Coronary artery (tissue), 2 donors: ENCODE measurements around the gene DIPK1C.

Experiments used
- DNase-seq: peaks from one replicate; pipeline ENCODE4 v3.0.0-alpha.2; 2017; ENCODE audit warnings: low spot score
- H3K27ac ChIP-seq, 2 donors: fragments of 200-600 bp; sonication (generic); one replicate each; pipeline ENCODE4 v1.5.1; 2016 to 2019
- H3K4me3 ChIP-seq: fragments of 200-600 bp; sonication (generic); 2 replicates; pipeline ENCODE4 v1.5.1; 2016; ENCODE audit warnings: mild to moderate bottlenecking, moderate library complexity
- TF ChIP-seq, protein P1 (sequence below): fragments of 200-600 bp; sonication (generic); IDR thresholded peaks from one replicate; pipeline ENCODE4 v1.5.1; 2019; ENCODE audit warnings: antibody characterized with exemption

Gene DIPK1C

DNA sequence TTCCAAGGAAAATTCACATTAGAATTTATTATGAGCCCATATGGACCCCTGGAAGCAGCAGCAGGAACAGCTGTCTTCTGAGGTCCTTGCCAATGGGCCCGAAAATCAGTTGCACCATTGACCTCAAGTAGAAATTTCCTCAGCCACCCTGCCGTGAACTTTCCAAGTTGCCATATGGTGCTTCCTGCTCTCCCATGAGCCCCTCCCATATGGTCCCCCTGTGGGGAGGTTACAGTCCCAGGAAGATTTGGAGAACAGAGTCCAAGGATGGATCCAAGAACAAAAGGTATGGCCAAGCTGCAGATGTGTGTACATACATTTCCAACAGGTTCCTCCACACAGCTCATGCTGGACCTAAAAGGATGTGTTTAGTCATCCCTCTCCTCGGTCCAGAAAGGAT, 34.6 kb downstream of the DIPK1C start:
- TF ChIP-seq, protein P1, sequence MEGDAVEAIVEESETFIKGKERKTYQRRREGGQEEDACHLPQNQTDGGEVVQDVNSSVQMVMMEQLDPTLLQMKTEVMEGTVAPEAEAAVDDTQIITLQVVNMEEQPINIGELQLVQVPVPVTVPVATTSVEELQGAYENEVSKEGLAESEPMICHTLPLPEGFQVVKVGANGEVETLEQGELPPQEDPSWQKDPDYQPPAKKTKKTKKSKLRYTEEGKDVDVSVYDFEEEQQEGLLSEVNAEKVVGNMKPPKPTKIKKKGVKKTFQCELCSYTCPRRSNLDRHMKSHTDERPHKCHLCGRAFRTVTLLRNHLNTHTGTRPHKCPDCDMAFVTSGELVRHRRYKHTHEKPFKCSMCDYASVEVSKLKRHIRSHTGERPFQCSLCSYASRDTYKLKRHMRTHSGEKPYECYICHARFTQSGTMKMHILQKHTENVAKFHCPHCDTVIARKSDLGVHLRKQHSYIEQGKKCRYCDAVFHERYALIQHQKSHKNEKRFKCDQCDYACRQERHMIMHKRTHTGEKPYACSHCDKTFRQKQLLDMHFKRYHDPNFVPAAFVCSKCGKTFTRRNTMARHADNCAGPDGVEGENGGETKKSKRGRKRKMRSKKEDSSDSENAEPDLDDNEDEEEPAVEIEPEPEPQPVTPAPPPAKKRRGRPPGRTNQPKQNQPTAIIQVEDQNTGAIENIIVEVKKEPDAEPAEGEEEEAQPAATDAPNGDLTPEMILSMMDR, result no peak
- Histone ChIP-seq H3K4me3 (no peak overlapping the region), H3K27ac (no peak overlapping the region)
- no peak for DNase-seq

GRCh38 chr18:74420926-74421325, 36.2 kb downstream of the DIPK1C start:
- no peak for DNase-seq
- H3K27ac ChIP-seq, result no peak overlapping the region
- H3K4me3 ChIP-seq, result no peak overlapping the region
- TF ChIP-seq, protein P1, result no peak

GRCh38 chr18:74420481-74420880, 36.6 kb downstream of the DIPK1C start:
- TF ChIP-seq, protein P1, result no peak
- no peak for DNase-seq
- no peak overlapping the region for H3K4me3 ChIP-seq
- no peak overlapping the region for H3K27ac ChIP-seq

DNA sequence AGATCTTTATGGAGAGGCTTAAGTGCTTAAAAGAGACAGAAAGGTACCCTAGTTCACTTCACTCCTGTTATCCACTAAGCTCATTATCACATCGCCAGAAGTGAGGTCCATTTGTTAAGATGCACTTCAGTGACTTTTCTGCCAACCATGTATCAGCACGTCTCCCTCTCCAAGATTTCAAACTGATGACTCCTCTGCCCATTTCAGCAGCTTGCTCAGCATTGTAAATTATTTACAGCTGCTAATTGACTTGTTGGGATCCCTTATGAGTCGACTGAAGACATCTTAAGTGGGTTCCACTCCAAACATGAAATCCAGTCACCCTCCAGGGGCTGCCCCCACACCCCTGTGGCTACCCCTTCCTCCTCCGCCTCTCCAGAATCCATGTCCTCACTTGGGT, 37.3 kb downstream of the DIPK1C start:
- H3K27ac ChIP-seq, result no peak overlapping the region
- TF ChIP-seq, protein P1, result no peak
- no peak overlapping the region for H3K4me3 ChIP-seq
- no peak for DNase-seq

- no peak overlapping the region for H3K4me3 ChIP-seq
- DNase-seq, result no peak
- TF ChIP-seq, protein P1, result no peak
- H3K27ac ChIP-seq, result no peak overlapping the region
These were observed 39.1 kb downstream of the DIPK1C start for GRCh38 chr18:74418023-74418422.

- Histone ChIP-seq H3K4me3 (no peak overlapping the region), H3K27ac (no peak overlapping the region)
- DNase-seq, result no peak
- TF ChIP-seq, protein P1, result no peak
These were observed 41.0 kb downstream of the DIPK1C start for GRCh38 chr18:74416124-74416523.

GRCh38 chr18:74414953-74415515, 42.1 kb downstream of the DIPK1C start:
- no peak for DNase-seq
- TF ChIP-seq, protein P1, result no peak
- H3K27ac ChIP-seq, result no peak overlapping the region
- no peak overlapping the region for H3K4me3 ChIP-seq
